H9 (cell line): ENCODE measurements around the gene CHSY3. TPM values are rescaled to one million over a fixed set of nuclear protein-coding genes. Genes with fewer than 3 reads are reported as not detected.

Experiments used
- DNase-seq: peaks from one replicate; pipeline ENCODE4 v3.0.0-alpha.2; 2017
- H2AFZ ChIP-seq: one replicate; pipeline ENCODE4 v1.6.1; 2013; ENCODE audit warnings: mild to moderate bottlenecking, low read length, control low read depth, moderate library complexity
- H2AK5ac ChIP-seq: 2 replicates; pipeline ENCODE4 v1.6.1; 2013; ENCODE audit warnings: low read length, control low read depth, mixed read lengths; ENCODE audit not compliant: insufficient read length
- H2BK120ac ChIP-seq: one replicate; pipeline ENCODE4 v1.6.1; 2013; ENCODE audit warnings: low read depth, mild to moderate bottlenecking, low read length, control low read depth, inconsistent platforms; ENCODE audit not compliant: poor library complexity, severe bottlenecking
- H2BK12ac ChIP-seq: 2 replicates; pipeline ENCODE4 v1.6.1; 2013; ENCODE audit warnings: low read length, control low read depth, mixed read lengths, low read depth; ENCODE audit not compliant: insufficient read length
- H2BK15ac ChIP-seq: 2 replicates; pipeline ENCODE4 v1.6.1; 2013; ENCODE audit warnings: low read depth, low read length, control low read depth
- H2BK20ac ChIP-seq: one replicate; pipeline ENCODE4 v1.6.1; 2013; ENCODE audit warnings: low read depth, mild to moderate bottlenecking, low read length, control low read depth, inconsistent platforms; ENCODE audit not compliant: poor library complexity, severe bottlenecking
- H2BK5ac ChIP-seq: 2 replicates; pipeline ENCODE4 v1.6.1; 2013; ENCODE audit warnings: low read length, control low read depth, mixed read lengths; ENCODE audit not compliant: insufficient read length
- H3K14ac ChIP-seq: 2 replicates; pipeline ENCODE4 v1.6.1; 2013; ENCODE audit warnings: low read length, control low read depth; ENCODE audit not compliant: insufficient read depth
- H3K18ac ChIP-seq: 2 replicates; pipeline ENCODE4 v1.6.1; 2013; ENCODE audit warnings: low read depth, mild to moderate bottlenecking, mixed read lengths, low read length, control low read depth; ENCODE audit not compliant: insufficient read length
- H3K23ac ChIP-seq: 2 replicates; pipeline ENCODE4 v1.6.1; 2013; ENCODE audit warnings: low read length, control low read depth, mixed read lengths, low read depth; ENCODE audit not compliant: insufficient read length
- H3K23me2 ChIP-seq: 2 replicates; pipeline ENCODE4 v1.6.1; 2013; ENCODE audit warnings: low read depth, mild to moderate bottlenecking, mixed read lengths, low read length, control low read depth; ENCODE audit not compliant: insufficient read length, poor library complexity, severe bottlenecking
- H3K27ac ChIP-seq: 2 replicates; pipeline ENCODE4 v1.5.1; 2013; ENCODE audit warnings: low read length, control low read depth, mixed read lengths, low read depth; ENCODE audit not compliant: insufficient read length
- H3K27me3 ChIP-seq: 2 replicates; pipeline ENCODE4 v1.6.1; 2013; ENCODE audit warnings: low read length, control low read depth, inconsistent platforms; ENCODE audit not compliant: insufficient read depth
- H3K4ac ChIP-seq: 2 replicates; pipeline ENCODE4 v1.6.1; 2013; ENCODE audit warnings: low read depth, mild to moderate bottlenecking, control low read depth, inconsistent platforms, low read length, moderate library complexity
- H3K4me1 ChIP-seq: 2 replicates; pipeline ENCODE4 v1.6.1; 2013; ENCODE audit warnings: low read length, control low read depth, inconsistent platforms; ENCODE audit not compliant: insufficient read depth
- H3K4me2 ChIP-seq: 2 replicates; pipeline ENCODE4 v1.6.1; 2013; ENCODE audit warnings: low read length, control low read depth, mixed read lengths; ENCODE audit not compliant: insufficient read length, insufficient read depth
- H3K56ac ChIP-seq: 2 replicates; pipeline ENCODE4 v1.6.1; 2013; ENCODE audit warnings: low read depth, mild to moderate bottlenecking, mixed read lengths, low read length, control low read depth; ENCODE audit not compliant: insufficient read length
- H3K79me1 ChIP-seq: 2 replicates; pipeline ENCODE4 v1.6.1; 2013; ENCODE audit warnings: low read depth, mild to moderate bottlenecking, moderate library complexity, low read length, control low read depth, inconsistent platforms; ENCODE audit not compliant: insufficient read depth, poor library complexity, severe bottlenecking
- H3K79me2 ChIP-seq: 2 replicates; pipeline ENCODE4 v1.6.1; 2013; ENCODE audit warnings: low read length, control low read depth, inconsistent platforms; ENCODE audit not compliant: insufficient read depth
- H3K9ac ChIP-seq: 2 replicates; pipeline ENCODE4 v1.6.1; 2013; ENCODE audit warnings: low read length, control low read depth, mixed read lengths; ENCODE audit not compliant: insufficient read length; ENCODE audit errors: extremely low read depth
- H3K9me3 ChIP-seq: one replicate; pipeline ENCODE4 v1.6.1; 2013; ENCODE audit warnings: low read depth, low read length, inconsistent platforms; ENCODE audit not compliant: control insufficient read depth
- H3T11ph ChIP-seq: one replicate; pipeline ENCODE4 v1.6.1; 2013; ENCODE audit warnings: mild to moderate bottlenecking, low read length, control low read depth, inconsistent platforms
- H4K20me1 ChIP-seq: one replicate; pipeline ENCODE4 v1.6.1; 2013; ENCODE audit not compliant: control insufficient read depth, insufficient read length, insufficient read depth
- H4K5ac ChIP-seq: 2 replicates; pipeline ENCODE4 v1.6.1; 2013; ENCODE audit warnings: low read depth, mild to moderate bottlenecking, mixed read lengths, low read length, control low read depth; ENCODE audit not compliant: insufficient read length
- H4K8ac ChIP-seq: replicated peaks from 2 replicates; pipeline ENCODE4 v1.6.1; 2013; ENCODE audit warnings: low read length, control low read depth, mixed read lengths, low read depth; ENCODE audit not compliant: insufficient read length
- H4K91ac ChIP-seq: 2 replicates; pipeline ENCODE4 v1.6.1; 2013; ENCODE audit warnings: low read depth, mild to moderate bottlenecking, moderate library complexity, mixed read lengths, low read length, control low read depth; ENCODE audit not compliant: insufficient read length
- H3K27ac Mint-ChIP-seq, 3 experiments: 2 replicates in 2 of 3; 3 replicates in 1 of 3; pipeline ENCODE4 v1.8.0; 2020 to 2021; ENCODE audit warnings: mixed read lengths in 3 of 3, mild to moderate bottlenecking in 1 of 3, moderate library complexity in 1 of 3
- H3K27me3 Mint-ChIP-seq: 2 replicates; pipeline ENCODE4 v1.8.0; 2021; ENCODE audit warnings: low read depth, mild to moderate bottlenecking, moderate library complexity, mixed read lengths
- H3K36me3 Mint-ChIP-seq, 3 experiments: 2 replicates in 2 of 3; 3 replicates in 1 of 3; pipeline ENCODE4 v1.8.0; 2020 to 2021; ENCODE audit warnings: low read depth in 3 of 3, mixed read lengths in 3 of 3; ENCODE audit not compliant: insufficient read depth in 1 of 3
- H3K4me1 Mint-ChIP-seq, 2 experiments: 2 replicates each; pipeline ENCODE4 v1.8.0; 2020; ENCODE audit warnings: mixed read lengths in 2 of 2
- H3K4me3 Mint-ChIP-seq, 2 experiments: 2 replicates in 1 of 2; 3 replicates in 1 of 2; pipeline ENCODE4 v1.8.0; 2020 to 2021; ENCODE audit warnings: mild to moderate bottlenecking in 2 of 2, mixed read lengths in 2 of 2, moderate library complexity in 1 of 2
- H3K9me3 Mint-ChIP-seq, 2 experiments: 2 replicates in 1 of 2; 3 replicates in 1 of 2; pipeline ENCODE4 v1.8.0; 2020; ENCODE audit warnings: mild to moderate bottlenecking in 2 of 2, mixed read lengths in 2 of 2, moderate library complexity in 1 of 2
- CTCF ChIP-seq: fragments of 200-600 bp; sonication (generic); conservative IDR thresholded peaks from 3 replicates; pipeline ENCODE4 v1.8.0; 2021; ENCODE audit warnings: antibody characterized with exemption, mild to moderate bottlenecking
- WGBS: extraction: QIAGEN DNeasy Blood & Tissue Kit; methylation state at CpG from one replicate; pipeline ENCODE4 v1.1.7; 2013; ENCODE audit warnings: missing lambda C conversion rate, low lambda C conversion rate, mixed read lengths; ENCODE audit not compliant: insufficient read length; ENCODE audit errors: extremely low coverage; 5-methylcytosine and 5-hydroxymethylcytosine counted together
- total RNA-seq: library from RNA; stranded (reverse); gene quantifications from 2 replicates; pipeline ENCODE4 v1.2.1, GENCODE V29; 2021

The CHSY3 gene
- total RNA-seq, 1 experiment from 2014 or later, result 0.37 TPM

GRCh38 chr5:130017173-130017572 lies 112.9 kb downstream of the CHSY3 start:
- H2BK5ac ChIP-seq, result no peak overlapping the region
- no peak overlapping the region for H3K4ac ChIP-seq
- no peaks in the 10 kb centered on the region for H3K27me3 ChIP-seq
- no peak overlapping the region for H4K91ac ChIP-seq
- DNase-seq, result no peak
- H3K9me3 Mint-ChIP-seq, result peaks cover 6 to 7% of the 10 kb centered on the region in 2 experiments; a peak in 4 of 5 replicates
- no peak overlapping the region for H3T11ph ChIP-seq
- H3K79me2 ChIP-seq, result no peaks in the 10 kb centered on the region
- H3K23ac ChIP-seq, result no peak overlapping the region
- H3K27ac ChIP-seq, result no peak overlapping the region
- H2BK120ac ChIP-seq, result no peak overlapping the region
- peak overlapping the region in 1 of 3 experiments; percentile 39; a peak in 1 of 7 replicates for H3K27ac Mint-ChIP-seq
- H3K4me3 Mint-ChIP-seq, result no peak overlapping the region
- no peak overlapping the region for H2AFZ ChIP-seq
- H3K4me1 ChIP-seq, result no peaks in the 10 kb centered on the region
- H2BK15ac ChIP-seq, result no peak overlapping the region
- H3K18ac ChIP-seq, result no peak overlapping the region
- no peak overlapping the region for H2BK12ac ChIP-seq
- no peaks in the 10 kb centered on the region for H4K20me1 ChIP-seq
- TF ChIP-seq CTCF, result no peak
- peaks cover 4 to 9% of the 10 kb centered on the region in 2 experiments; a peak in 2 of 4 replicates for H3K4me1 Mint-ChIP-seq
- H3K36me3 Mint-ChIP-seq, result peaks cover 0 to 10% (median 0%) of the 10 kb centered on the region in 3 experiments; a peak in 3 of 7 replicates
- H3K27me3 Mint-ChIP-seq, result no peaks in the 10 kb centered on the region
- no CpG with 5 or more reads among the region's 4 CpGs for WGBS
- no peak overlapping the region for H4K8ac ChIP-seq
- H4K5ac ChIP-seq, result no peak overlapping the region
- no peak overlapping the region for H2AK5ac ChIP-seq
- H3K79me1 ChIP-seq, result no peaks in the 10 kb centered on the region
- H3K4me2 ChIP-seq, result no peak overlapping the region
- H3K9me3 ChIP-seq, result no peaks in the 10 kb centered on the region
- no peak overlapping the region for H2BK20ac ChIP-seq
- no peaks in the 10 kb centered on the region for H3K23me2 ChIP-seq
- H3K14ac ChIP-seq, result no peak overlapping the region
- H3K56ac ChIP-seq, result no peak overlapping the region
- H3K9ac ChIP-seq, result no peak overlapping the region
